NCI-H2029 treated with DMSO at 0.1 percent for 48 hours (cell line): ENCODE measurements around the gene EN2.

Experiments
- DNase-seq: peaks from one replicate; lab custom pipeline; 2025; lab: John Stamatoyannopoulos, UW

The EN2 gene

GRCh38 chr7:155464183-155464582 is 6.3 kb downstream of the EN2 start:
- no peak for DNase-seq

GRCh38 chr7:155464948-155465739 is 7.2 kb downstream of the EN2 start:
- DNase-seq: no peak

- no peak for DNase-seq
Measured at GRCh38 chr7:155465761-155466141, 7.8 kb downstream of the EN2 start.

GRCh38 chr7:155466142-155466813 is 8.3 kb downstream of the EN2 start:
- no peak for DNase-seq

- DNase-seq: no peak
Measured at GRCh38 chr7:155466814-155467733, 9.1 kb downstream of the EN2 start.

GRCh38 chr7:155467846-155468784 is 10.2 kb downstream of the EN2 start:
- DNase-seq: no peak

- no peak for DNase-seq
Measured at GRCh38 chr7:155468785-155469148, 10.8 kb downstream of the EN2 start.

- no peak for DNase-seq
Measured at GRCh38 chr7:155469311-155470185, 11.6 kb downstream of the EN2 start.

- DNase-seq: no peak
Measured at GRCh38 chr7:155470186-155470487, 12.2 kb downstream of the EN2 start.

- no peak for DNase-seq
Measured at GRCh38 chr7:155470686-155471638, 13.0 kb downstream of the EN2 start.

- no peak for DNase-seq
Measured at GRCh38 chr7:155471718-155472117, 13.8 kb downstream of the EN2 start.

GRCh38 chr7:155477476-155477875 is 19.5 kb downstream of the EN2 start:
- no peak for DNase-seq

- DNase-seq: no peak
Measured at GRCh38 chr7:155481764-155482163, 23.8 kb downstream of the EN2 start.

GRCh38 chr7:155482511-155483183 is 24.7 kb downstream of the EN2 start:
- no peak for DNase-seq

GRCh38 chr7:155483245-155483644 is 25.3 kb downstream of the EN2 start:
- DNase-seq: no peak

- DNase-seq: no peak
Measured at GRCh38 chr7:155483868-155484325, 26.0 kb downstream of the EN2 start.

GRCh38 chr7:155484483-155485399 is 26.8 kb downstream of the EN2 start:
- no peak for DNase-seq
